Keratinocyte (primary cell): ENCODE data around the gene CLK3.

Experiments
- EZH2 ChIP-seq: IDR thresholded peaks from one replicate; pipeline ENCODE4 v1.6.1; 2012; ENCODE audit warnings: inconsistent platforms, mild to moderate bottlenecking, low read length, moderate library complexity
- TF ChIP-seq, protein P1 (sequence below), 3 experiments: IDR thresholded peaks in 1 of 3; conservative IDR thresholded peaks in 1 of 3; optimal IDR thresholded peaks in 1 of 3; 2 replicates in 2 of 3; 3 replicates in 1 of 3; pipeline versions ENCODE3 to v1.5.1; 2011; ENCODE audit warnings: low read length in 3 of 3, mild to moderate bottlenecking in 3 of 3, moderate library complexity in 2 of 3, control low read depth in 1 of 3, inconsistent platforms in 1 of 3; ENCODE audit not compliant: insufficient read depth in 2 of 3; ENCODE audit errors: extremely low read depth in 1 of 3

DNA sequence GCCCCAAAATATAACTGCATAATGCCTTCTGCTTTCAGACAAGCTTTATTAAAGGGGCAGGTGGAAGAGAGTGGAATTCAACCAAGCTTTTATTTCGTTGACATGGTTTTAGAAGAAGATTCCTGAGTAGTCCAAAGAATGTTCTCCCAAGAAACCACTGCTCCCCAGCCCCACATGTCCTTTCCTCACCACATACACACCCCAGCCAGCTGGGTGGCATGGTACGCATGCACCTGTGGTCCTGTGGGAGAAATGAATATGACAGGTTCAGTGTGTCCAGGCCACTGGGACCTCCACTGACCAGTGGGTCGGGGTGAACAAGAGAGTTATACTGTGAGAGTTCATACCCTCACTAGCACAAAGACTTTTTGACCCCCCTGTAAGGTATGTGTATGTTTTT, 44.4 kb upstream of the CLK3 start:
- TF ChIP-seq, protein P1, sequence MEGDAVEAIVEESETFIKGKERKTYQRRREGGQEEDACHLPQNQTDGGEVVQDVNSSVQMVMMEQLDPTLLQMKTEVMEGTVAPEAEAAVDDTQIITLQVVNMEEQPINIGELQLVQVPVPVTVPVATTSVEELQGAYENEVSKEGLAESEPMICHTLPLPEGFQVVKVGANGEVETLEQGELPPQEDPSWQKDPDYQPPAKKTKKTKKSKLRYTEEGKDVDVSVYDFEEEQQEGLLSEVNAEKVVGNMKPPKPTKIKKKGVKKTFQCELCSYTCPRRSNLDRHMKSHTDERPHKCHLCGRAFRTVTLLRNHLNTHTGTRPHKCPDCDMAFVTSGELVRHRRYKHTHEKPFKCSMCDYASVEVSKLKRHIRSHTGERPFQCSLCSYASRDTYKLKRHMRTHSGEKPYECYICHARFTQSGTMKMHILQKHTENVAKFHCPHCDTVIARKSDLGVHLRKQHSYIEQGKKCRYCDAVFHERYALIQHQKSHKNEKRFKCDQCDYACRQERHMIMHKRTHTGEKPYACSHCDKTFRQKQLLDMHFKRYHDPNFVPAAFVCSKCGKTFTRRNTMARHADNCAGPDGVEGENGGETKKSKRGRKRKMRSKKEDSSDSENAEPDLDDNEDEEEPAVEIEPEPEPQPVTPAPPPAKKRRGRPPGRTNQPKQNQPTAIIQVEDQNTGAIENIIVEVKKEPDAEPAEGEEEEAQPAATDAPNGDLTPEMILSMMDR (optimal IDR thresholded peaks at IDR 0.05 in 1 of 3, IDR thresholded peaks at IDR 0.05 in 1 of 3, conservative IDR thresholded peaks at IDR 0.05 in 1 of 3; ENCODE audit: extremely low read depth in 1 of 3, insufficient read depth in 2 of 3, low read length in 3 of 3): no peak
- TF ChIP-seq EZH2: no peak
